ENCODE data around the gene CHIC2.

DNA sequence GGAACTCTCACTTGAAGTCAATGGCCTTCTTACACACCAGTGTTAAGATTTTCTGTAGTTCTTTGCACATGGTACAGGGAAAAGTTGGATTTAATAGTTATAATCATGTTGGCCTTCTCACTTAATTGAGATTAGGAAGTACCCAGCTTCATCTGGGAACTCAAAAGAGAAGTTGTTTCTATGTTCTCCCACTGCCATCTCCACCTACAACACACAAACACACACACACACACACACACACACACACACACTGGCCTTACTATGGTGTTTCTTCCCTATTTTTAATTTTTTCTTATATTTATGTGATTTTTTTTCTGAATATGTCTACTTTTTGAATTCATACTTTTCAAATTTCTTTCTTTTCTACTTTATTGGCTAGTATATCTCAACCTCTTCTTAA lies 10.0 kb upstream of the CHIC2 start:
- TF ChIP-seq, protein P1, sequence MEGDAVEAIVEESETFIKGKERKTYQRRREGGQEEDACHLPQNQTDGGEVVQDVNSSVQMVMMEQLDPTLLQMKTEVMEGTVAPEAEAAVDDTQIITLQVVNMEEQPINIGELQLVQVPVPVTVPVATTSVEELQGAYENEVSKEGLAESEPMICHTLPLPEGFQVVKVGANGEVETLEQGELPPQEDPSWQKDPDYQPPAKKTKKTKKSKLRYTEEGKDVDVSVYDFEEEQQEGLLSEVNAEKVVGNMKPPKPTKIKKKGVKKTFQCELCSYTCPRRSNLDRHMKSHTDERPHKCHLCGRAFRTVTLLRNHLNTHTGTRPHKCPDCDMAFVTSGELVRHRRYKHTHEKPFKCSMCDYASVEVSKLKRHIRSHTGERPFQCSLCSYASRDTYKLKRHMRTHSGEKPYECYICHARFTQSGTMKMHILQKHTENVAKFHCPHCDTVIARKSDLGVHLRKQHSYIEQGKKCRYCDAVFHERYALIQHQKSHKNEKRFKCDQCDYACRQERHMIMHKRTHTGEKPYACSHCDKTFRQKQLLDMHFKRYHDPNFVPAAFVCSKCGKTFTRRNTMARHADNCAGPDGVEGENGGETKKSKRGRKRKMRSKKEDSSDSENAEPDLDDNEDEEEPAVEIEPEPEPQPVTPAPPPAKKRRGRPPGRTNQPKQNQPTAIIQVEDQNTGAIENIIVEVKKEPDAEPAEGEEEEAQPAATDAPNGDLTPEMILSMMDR (IDR thresholded peaks at IDR 0.05; ENCODE audit: low read length): no peak
- no peak for TF ChIP-seq EZH2 (IDR thresholded peaks at IDR 0.05; ENCODE audit: borderline replicate concordance, low read length)
